Chondrocyte (in vitro differentiated cells): Measurements from ENCODE around the gene SERINC4. TPM values are rescaled to one million over a fixed set of nuclear protein-coding genes. Genes with fewer than 3 reads are reported as not detected.
A peak's percentile ranks its signal among the peaks of the same experiment; 100 is the strongest.
"Not testable (repeated sequence)": the region's sequence is repeated elsewhere in the genome, so short reads cannot be mapped to it uniquely, and the experiment has no call there.

Experiments
- DNase-seq: peaks from one replicate; pipeline ENCODE4 v3.0.0; 2021; ENCODE audit warnings: mixed read lengths, low spot score
- H3K27ac Mint-ChIP-seq: one replicate; pipeline ENCODE4 v1.8.0; 2021; ENCODE audit warnings: mild to moderate bottlenecking, moderate library complexity, mixed read lengths; ENCODE audit not compliant: unreplicated experiment
- H3K27me3 Mint-ChIP-seq: 2 replicates; pipeline ENCODE4 v1.8.0; 2021; ENCODE audit warnings: low read depth, mixed read lengths
- H3K36me3 Mint-ChIP-seq: 2 replicates; pipeline ENCODE4 v1.8.0; 2021; ENCODE audit warnings: low read depth, mixed read lengths
- H3K4me1 Mint-ChIP-seq: 2 replicates; pipeline ENCODE4 v1.8.0; 2021; ENCODE audit warnings: low read depth, mild to moderate bottlenecking, mixed read lengths
- H3K4me3 Mint-ChIP-seq: one replicate; pipeline ENCODE4 v1.8.0; 2021; ENCODE audit warnings: mild to moderate bottlenecking, moderate library complexity, mixed read lengths; ENCODE audit not compliant: unreplicated experiment
- H3K9me3 Mint-ChIP-seq: 2 replicates; pipeline ENCODE4 v1.8.0; 2021; ENCODE audit warnings: low read depth, mixed read lengths
- total RNA-seq: library from RNA; stranded (reverse); gene quantifications from 3 replicates; pipeline ENCODE4 v1.2.1, GENCODE V29; 2021
- TF ChIP-seq, protein P1 (sequence below): fragments of 200-600 bp; sonication (generic); IDR thresholded peaks from 2 replicates; pipeline ENCODE4 v1.5.0; 2021; ENCODE audit warnings: antibody characterized with exemption, mild to moderate bottlenecking, moderate library complexity

SERINC4 gene
- total RNA-seq, 1 donor from 2014 or later = not detected

DNA sequence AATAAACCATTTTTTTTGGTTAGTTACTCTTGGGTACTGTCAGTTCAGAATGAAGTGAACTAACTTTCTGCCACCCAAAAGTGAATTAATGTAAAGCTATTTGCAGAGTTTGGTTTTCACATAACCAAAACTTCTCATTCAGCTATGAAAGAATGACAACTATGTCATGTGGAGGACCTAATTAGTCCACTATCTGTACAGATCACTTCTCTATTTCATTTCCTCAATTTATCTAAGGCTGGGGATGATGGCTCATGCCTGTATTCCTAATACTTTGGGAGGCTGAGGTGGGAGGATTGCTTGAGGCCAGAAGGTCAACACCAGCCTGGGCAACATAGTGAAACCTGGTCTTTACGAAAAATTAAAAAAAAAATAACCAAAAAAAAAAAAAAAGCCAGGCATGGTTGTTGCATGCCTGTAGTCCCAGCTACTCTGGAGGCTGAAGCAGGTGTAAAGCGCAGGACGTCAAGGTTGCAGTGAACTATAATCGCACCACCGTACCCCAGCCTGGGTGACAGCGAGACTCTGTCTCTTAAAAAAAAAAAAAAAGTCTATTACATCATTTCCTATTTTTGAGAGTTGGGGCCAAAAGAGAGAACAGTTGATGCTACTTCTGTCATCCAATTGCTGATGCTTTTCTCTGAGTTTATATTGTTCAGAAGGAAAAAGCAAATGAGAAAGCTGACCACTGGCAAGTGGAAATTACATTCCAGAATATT lies 9.1 kb upstream of the SERINC4 start:
- Mint-ChIP-seq H3K4me3 (no peak overlapping the region), H3K27me3 (no peaks in the 10 kb centered on the region), H3K9me3 (no peaks in the 10 kb centered on the region), H3K4me1 (no peaks in the 10 kb centered on the region), H3K27ac (no peak overlapping the region), H3K36me3 (peaks cover 45% of the 10 kb centered on the region)
- DNase-seq = no peak
- TF ChIP-seq, protein P1, sequence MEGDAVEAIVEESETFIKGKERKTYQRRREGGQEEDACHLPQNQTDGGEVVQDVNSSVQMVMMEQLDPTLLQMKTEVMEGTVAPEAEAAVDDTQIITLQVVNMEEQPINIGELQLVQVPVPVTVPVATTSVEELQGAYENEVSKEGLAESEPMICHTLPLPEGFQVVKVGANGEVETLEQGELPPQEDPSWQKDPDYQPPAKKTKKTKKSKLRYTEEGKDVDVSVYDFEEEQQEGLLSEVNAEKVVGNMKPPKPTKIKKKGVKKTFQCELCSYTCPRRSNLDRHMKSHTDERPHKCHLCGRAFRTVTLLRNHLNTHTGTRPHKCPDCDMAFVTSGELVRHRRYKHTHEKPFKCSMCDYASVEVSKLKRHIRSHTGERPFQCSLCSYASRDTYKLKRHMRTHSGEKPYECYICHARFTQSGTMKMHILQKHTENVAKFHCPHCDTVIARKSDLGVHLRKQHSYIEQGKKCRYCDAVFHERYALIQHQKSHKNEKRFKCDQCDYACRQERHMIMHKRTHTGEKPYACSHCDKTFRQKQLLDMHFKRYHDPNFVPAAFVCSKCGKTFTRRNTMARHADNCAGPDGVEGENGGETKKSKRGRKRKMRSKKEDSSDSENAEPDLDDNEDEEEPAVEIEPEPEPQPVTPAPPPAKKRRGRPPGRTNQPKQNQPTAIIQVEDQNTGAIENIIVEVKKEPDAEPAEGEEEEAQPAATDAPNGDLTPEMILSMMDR = no peak

- Mint-ChIP-seq H3K27ac (no peak overlapping the region), H3K4me3 (no peak overlapping the region), H3K36me3 (peaks cover 43% of the 10 kb centered on the region), H3K9me3 (no peaks in the 10 kb centered on the region), H3K4me1 (no peaks in the 10 kb centered on the region), H3K27me3 (no peaks in the 10 kb centered on the region)
- TF ChIP-seq, protein P1 = no peak
- no peak for DNase-seq
These were observed 8.5 kb upstream of the SERINC4 start for GRCh38 chr15:43808435-43808950.

- not testable (repeated sequence) for H3K9me3 Mint-ChIP-seq, H3K27me3 Mint-ChIP-seq, H3K4me3 Mint-ChIP-seq, DNase-seq, H3K27ac Mint-ChIP-seq
- Mint-ChIP-seq H3K4me1 (peaks cover 31% of the 10 kb centered on the region), H3K36me3 (peaks cover 30% of the 10 kb centered on the region)
These were observed 2.7 kb upstream of the SERINC4 start for GRCh38 chr15:43802676-43803075.

DNA sequence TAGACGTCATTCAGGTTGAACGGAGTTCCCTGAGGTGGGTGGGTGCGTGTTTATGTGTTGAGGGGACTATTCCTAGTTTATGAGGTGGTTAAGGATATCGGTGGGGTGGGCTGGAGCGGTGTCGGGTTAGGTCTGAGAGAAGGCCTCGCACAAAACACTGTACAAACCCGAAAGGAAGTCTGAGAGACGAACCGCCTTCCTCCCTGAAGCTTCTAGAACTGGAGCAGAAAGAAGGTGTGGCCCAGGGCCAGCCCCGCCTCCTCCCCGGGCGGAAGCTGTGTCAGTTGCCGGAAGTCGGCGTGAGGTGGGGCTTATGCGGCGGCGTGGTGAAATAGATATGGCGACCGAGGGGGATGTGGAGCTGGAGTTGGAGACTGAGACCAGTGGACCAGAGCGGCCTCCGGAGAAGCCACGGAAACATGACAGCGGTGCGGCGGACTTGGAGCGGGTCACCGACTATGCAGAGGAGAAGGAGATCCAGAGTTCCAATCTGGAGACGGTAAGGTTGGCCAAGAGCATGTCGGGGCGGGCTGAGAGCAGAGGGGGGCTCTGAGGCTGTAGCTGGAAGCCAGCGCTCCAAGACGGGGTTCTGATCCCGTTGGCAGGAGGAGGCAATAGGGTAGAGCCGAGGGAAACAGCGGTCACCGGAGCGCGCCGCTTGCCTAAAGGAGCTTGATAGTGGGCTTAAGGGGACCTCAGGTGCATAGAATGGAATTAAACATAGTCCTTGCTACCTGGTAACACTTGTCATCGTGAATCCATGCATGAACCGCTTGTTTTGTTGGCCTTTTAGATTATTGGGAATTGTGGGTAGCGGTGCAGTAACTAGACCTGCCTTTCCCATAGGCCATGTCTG lies 494 bp upstream of the SERINC4 start, which contains the start of gene HYPK:
TSS of gene HYPK (plus strand) at position 314 of the 856 bp plus-strand sequence. CDS start at position 338, 24 bp downstream.
- Mint-ChIP-seq H3K36me3 (peaks cover 16% of the 10 kb centered on the region), H3K4me3 (peak within 1 kb of the TSS; percentile 99), H3K9me3 (no peaks in the 10 kb centered on the region), H3K4me1 (peaks cover 52% of the 10 kb centered on the region), H3K27me3 (no peaks in the 10 kb centered on the region), H3K27ac (peak within 1 kb of the TSS; percentile 99)
- DNase-seq = peak; percentile 97
- TF ChIP-seq, protein P1 = no peak

- Mint-ChIP-seq H3K27ac (peak overlapping the region; percentile 99), H3K9me3 (no peaks in the 10 kb centered on the region)
- TF ChIP-seq, protein P1 = no peak
These were observed 643 bp downstream of the SERINC4 start for GRCh38 chr15:43799209-43799944.

More at GRCh38 chr15:43799209-43799944, 643 bp downstream of the SERINC4 start:
- peaks cover 63% of the 10 kb centered on the region for H3K4me1 Mint-ChIP-seq
- DNase-seq = no peak
- H3K36me3 Mint-ChIP-seq = peaks cover 17% of the 10 kb centered on the region
- H3K4me3 Mint-ChIP-seq = no peak overlapping the region
- H3K27me3 Mint-ChIP-seq = no peaks in the 10 kb centered on the region
